Measurements from ENCODE around the gene FRS2.
"Not testable (repeated sequence)": the region's sequence is repeated elsewhere in the genome, so short reads cannot be mapped to it uniquely, and the experiment has no call there.

The FRS2 gene

GRCh38 chr12:69598174-69598753 is 128.1 kb downstream of the FRS2 start:
- Histone ChIP-seq H3K4me1 (ENCODE audit: control insufficient read depth in 1 of 2, insufficient read depth in 2 of 2, low read length in 2 of 2) (no peaks in the 10 kb centered on the region), H3K4me3 (ENCODE audit: low read depth in 1 of 2, low read length in 2 of 2) (no peak overlapping the region), H3K36me3 (ENCODE audit: control insufficient read depth in 1 of 2, insufficient read depth in 2 of 2, low read length in 2 of 2) (peaks cover 62 to 89% of the 10 kb centered on the region in 2 donors), H3K27ac (ENCODE audit: low read length) (no peak overlapping the region), H3K27me3 (ENCODE audit: low read depth, low read length) (no peaks in the 10 kb centered on the region), H3K9me3 (ENCODE audit: control insufficient read depth in 1 of 2, low read length in 2 of 2) (no peaks in the 10 kb centered on the region)

- Histone ChIP-seq H3K36me3 (ENCODE audit: control insufficient read depth in 1 of 2, insufficient read depth in 2 of 2, low read length in 2 of 2) (peaks cover 52 to 68% of the 10 kb centered on the region in 2 donors), H3K27me3 (ENCODE audit: low read depth, low read length) (no peaks in the 10 kb centered on the region), H3K27ac (ENCODE audit: low read length) (no peak overlapping the region), H3K4me3 (ENCODE audit: low read depth in 1 of 2, low read length in 2 of 2) (no peak overlapping the region), H3K9me3 (ENCODE audit: control insufficient read depth in 1 of 2, low read length in 2 of 2) (no peaks in the 10 kb centered on the region), H3K4me1 (ENCODE audit: control insufficient read depth in 1 of 2, insufficient read depth in 2 of 2, low read length in 2 of 2) (no peaks in the 10 kb centered on the region)
Observed at GRCh38 chr12:69600804-69601203, 130.6 kb downstream of the FRS2 start.

- Histone ChIP-seq H3K36me3 (ENCODE audit: control insufficient read depth in 1 of 2, insufficient read depth in 2 of 2, low read length in 2 of 2) (peaks cover 48 to 60% of the 10 kb centered on the region in 2 donors), H3K4me3 (ENCODE audit: low read depth in 1 of 2, low read length in 2 of 2) (no peak overlapping the region), H3K9me3 (ENCODE audit: control insufficient read depth in 1 of 2, low read length in 2 of 2) (no peaks in the 10 kb centered on the region), H3K4me1 (ENCODE audit: control insufficient read depth in 1 of 2, insufficient read depth in 2 of 2, low read length in 2 of 2) (no peaks in the 10 kb centered on the region), H3K27me3 (ENCODE audit: low read depth, low read length) (no peaks in the 10 kb centered on the region), H3K27ac (ENCODE audit: low read length) (no peak overlapping the region)
Observed at GRCh38 chr12:69601962-69602685, 131.9 kb downstream of the FRS2 start.

GRCh38 chr12:69602954-69603353 is 132.8 kb downstream of the FRS2 start:
- H3K36me3 ChIP-seq (ENCODE audit: control insufficient read depth in 1 of 2, insufficient read depth in 2 of 2, low read length in 2 of 2), result peaks cover 39 to 52% of the 10 kb centered on the region in 2 donors
- no peak overlapping the region for H3K4me3 ChIP-seq (ENCODE audit: low read depth in 1 of 2, low read length in 2 of 2)
- H3K9me3 ChIP-seq (ENCODE audit: control insufficient read depth in 1 of 2, low read length in 2 of 2), result no peaks in the 10 kb centered on the region
- no peaks in the 10 kb centered on the region for H3K27me3 ChIP-seq (ENCODE audit: low read depth, low read length)
- H3K27ac ChIP-seq (ENCODE audit: low read length), result no peak overlapping the region
- no peaks in the 10 kb centered on the region for H3K4me1 ChIP-seq (ENCODE audit: control insufficient read depth in 1 of 2, insufficient read depth in 2 of 2, low read length in 2 of 2)

- not testable (repeated sequence) for H3K4me3 ChIP-seq (ENCODE audit: low read depth in 1 of 2, low read length in 2 of 2); H3K27me3 ChIP-seq (ENCODE audit: low read depth, low read length); H3K4me1 ChIP-seq (ENCODE audit: control insufficient read depth in 1 of 2, insufficient read depth in 2 of 2, low read length in 2 of 2); H3K27ac ChIP-seq (ENCODE audit: low read length); H3K9me3 ChIP-seq (ENCODE audit: control insufficient read depth in 1 of 2, low read length in 2 of 2)
- H3K36me3 ChIP-seq (ENCODE audit: control insufficient read depth in 1 of 2, insufficient read depth in 2 of 2, low read length in 2 of 2), result peaks cover 33 to 46% of the 10 kb centered on the region in 2 donors
Observed at GRCh38 chr12:69603556-69603955, 133.4 kb downstream of the FRS2 start.

GRCh38 chr12:69604275-69604674 is 134.1 kb downstream of the FRS2 start:
- not testable (repeated sequence) for H3K4me1 ChIP-seq (ENCODE audit: control insufficient read depth in 1 of 2, insufficient read depth in 2 of 2, low read length in 2 of 2); H3K4me3 ChIP-seq (ENCODE audit: low read depth in 1 of 2, low read length in 2 of 2); H3K27ac ChIP-seq (ENCODE audit: low read length); H3K9me3 ChIP-seq (ENCODE audit: control insufficient read depth in 1 of 2, low read length in 2 of 2); H3K27me3 ChIP-seq (ENCODE audit: low read depth, low read length)
- H3K36me3 ChIP-seq (ENCODE audit: control insufficient read depth in 1 of 2, insufficient read depth in 2 of 2, low read length in 2 of 2), result peaks cover 28 to 39% of the 10 kb centered on the region in 2 donors

- Histone ChIP-seq H3K4me3 (ENCODE audit: low read depth in 1 of 2, low read length in 2 of 2) (no peak overlapping the region), H3K27ac (ENCODE audit: low read length) (no peak overlapping the region), H3K27me3 (ENCODE audit: low read depth, low read length) (no peaks in the 10 kb centered on the region), H3K9me3 (ENCODE audit: control insufficient read depth in 1 of 2, low read length in 2 of 2) (no peaks in the 10 kb centered on the region), H3K4me1 (ENCODE audit: control insufficient read depth in 1 of 2, insufficient read depth in 2 of 2, low read length in 2 of 2) (no peaks in the 10 kb centered on the region), H3K36me3 (ENCODE audit: control insufficient read depth in 1 of 2, insufficient read depth in 2 of 2, low read length in 2 of 2) (peaks cover 4 to 5% of the 10 kb centered on the region in 2 donors)
Observed at GRCh38 chr12:69608114-69608513, 137.9 kb downstream of the FRS2 start.

GRCh38 chr12:69610126-69610525 is 139.9 kb downstream of the FRS2 start:
- Histone ChIP-seq H3K4me3 (ENCODE audit: low read depth in 1 of 2, low read length in 2 of 2) (no peak overlapping the region), H3K9me3 (ENCODE audit: control insufficient read depth in 1 of 2, low read length in 2 of 2) (no peaks in the 10 kb centered on the region), H3K27me3 (ENCODE audit: low read depth, low read length) (no peaks in the 10 kb centered on the region), H3K4me1 (ENCODE audit: control insufficient read depth in 1 of 2, insufficient read depth in 2 of 2, low read length in 2 of 2) (no peaks in the 10 kb centered on the region), H3K27ac (ENCODE audit: low read length) (no peak overlapping the region), H3K36me3 (ENCODE audit: control insufficient read depth in 1 of 2, insufficient read depth in 2 of 2, low read length in 2 of 2) (no peaks in the 10 kb centered on the region)

- no peaks in the 10 kb centered on the region for H3K27me3 ChIP-seq (ENCODE audit: low read depth, low read length)
- H3K36me3 ChIP-seq (ENCODE audit: control insufficient read depth in 1 of 2, insufficient read depth in 2 of 2, low read length in 2 of 2), result no peaks in the 10 kb centered on the region
- H3K4me1 ChIP-seq (ENCODE audit: control insufficient read depth in 1 of 2, insufficient read depth in 2 of 2, low read length in 2 of 2), result no peaks in the 10 kb centered on the region
- no peak within 1 kb of the TSS for H3K27ac ChIP-seq (ENCODE audit: low read length)
- H3K4me3 ChIP-seq (ENCODE audit: low read depth in 1 of 2, low read length in 2 of 2), result no peak within 1 kb of the TSS
- no peaks in the 10 kb centered on the region for H3K9me3 ChIP-seq (ENCODE audit: control insufficient read depth in 1 of 2, low read length in 2 of 2)
Observed at GRCh38 chr12:69610729-69611128, 140.5 kb downstream of the FRS2 start, which contains the start of gene LRRC10. TSS of gene LRRC10 (minus strand) at chr12:69610907. CDS start at chr12:69610838, 69 bp downstream.

- Histone ChIP-seq H3K4me3 (ENCODE audit: low read depth in 1 of 2, low read length in 2 of 2) (no peak overlapping the region), H3K36me3 (ENCODE audit: control insufficient read depth in 1 of 2, insufficient read depth in 2 of 2, low read length in 2 of 2) (no peaks in the 10 kb centered on the region), H3K4me1 (ENCODE audit: control insufficient read depth in 1 of 2, insufficient read depth in 2 of 2, low read length in 2 of 2) (no peaks in the 10 kb centered on the region), H3K9me3 (ENCODE audit: control insufficient read depth in 1 of 2, low read length in 2 of 2) (no peaks in the 10 kb centered on the region), H3K27me3 (ENCODE audit: low read depth, low read length) (no peaks in the 10 kb centered on the region), H3K27ac (ENCODE audit: low read length) (no peak overlapping the region)
Observed at GRCh38 chr12:69613351-69613750, 143.2 kb downstream of the FRS2 start.

GRCh38 chr12:69616025-69616424 is 145.8 kb downstream of the FRS2 start:
- Histone ChIP-seq H3K4me1 (ENCODE audit: control insufficient read depth in 1 of 2, insufficient read depth in 2 of 2, low read length in 2 of 2) (no peaks in the 10 kb centered on the region), H3K4me3 (ENCODE audit: low read depth in 1 of 2, low read length in 2 of 2) (no peak overlapping the region), H3K27ac (ENCODE audit: low read length) (no peak overlapping the region), H3K9me3 (ENCODE audit: control insufficient read depth in 1 of 2, low read length in 2 of 2) (no peaks in the 10 kb centered on the region), H3K27me3 (ENCODE audit: low read depth, low read length) (no peaks in the 10 kb centered on the region), H3K36me3 (ENCODE audit: control insufficient read depth in 1 of 2, insufficient read depth in 2 of 2, low read length in 2 of 2) (no peaks in the 10 kb centered on the region)

- H3K36me3 ChIP-seq (ENCODE audit: control insufficient read depth in 1 of 2, insufficient read depth in 2 of 2, low read length in 2 of 2), result no peaks in the 10 kb centered on the region
Observed at GRCh38 chr12:69619050-69619449, 148.9 kb downstream of the FRS2 start.

More at GRCh38 chr12:69619050-69619449, 148.9 kb downstream of the FRS2 start:
- H3K4me3 ChIP-seq (ENCODE audit: low read depth in 1 of 2, low read length in 2 of 2), result no peak overlapping the region
- no peak overlapping the region for H3K27ac ChIP-seq (ENCODE audit: low read length)
- no peaks in the 10 kb centered on the region for H3K4me1 ChIP-seq (ENCODE audit: control insufficient read depth in 1 of 2, insufficient read depth in 2 of 2, low read length in 2 of 2)
- H3K9me3 ChIP-seq (ENCODE audit: control insufficient read depth in 1 of 2, low read length in 2 of 2), result no peaks in the 10 kb centered on the region
- H3K27me3 ChIP-seq (ENCODE audit: low read depth, low read length), result no peaks in the 10 kb centered on the region
